HG03439 (cell line): ENCODE data around the gene ZFYVE28.
"Not testable (repeated sequence)": the region's sequence is repeated elsewhere in the genome, so short reads cannot be mapped to it uniquely, and the experiment has no call there.

Experiments used
- ATAC-seq: cut with Tn5 transposase; IDR thresholded peaks from one replicate; pipeline ENCODE4 v1.9.1; 2021; ENCODE audit warnings: mild to moderate bottlenecking, moderate library complexity; ENCODE audit not compliant: unreplicated experiment

Gene ZFYVE28

GRCh38 chr4:2231082-2231481 is 187.4 kb downstream of the ZFYVE28 start:
- ATAC-seq, result no peak

DNA sequence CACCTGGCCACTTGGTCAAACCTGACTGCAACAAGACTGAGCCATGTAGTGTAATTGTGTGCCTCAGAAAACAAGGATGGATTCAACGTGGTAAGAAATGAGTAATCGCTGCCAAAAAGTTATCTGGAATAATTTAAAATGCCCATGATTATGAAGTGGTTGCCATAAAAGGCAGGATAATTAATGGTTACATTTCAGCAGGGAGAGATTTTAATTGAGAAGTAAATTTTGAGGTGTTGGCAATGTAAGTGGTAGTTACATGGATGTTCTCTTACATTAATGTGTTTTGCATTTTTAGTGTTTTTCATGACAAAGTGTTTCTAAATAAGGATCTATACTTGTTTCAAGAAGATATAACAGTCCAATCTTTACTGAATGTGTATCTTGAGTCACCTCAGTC is 192.2 kb downstream of the ZFYVE28 start:
- ATAC-seq, result no peak

GRCh38 chr4:2222838-2223237 is 195.6 kb downstream of the ZFYVE28 start:
- ATAC-seq, result no peak

DNA sequence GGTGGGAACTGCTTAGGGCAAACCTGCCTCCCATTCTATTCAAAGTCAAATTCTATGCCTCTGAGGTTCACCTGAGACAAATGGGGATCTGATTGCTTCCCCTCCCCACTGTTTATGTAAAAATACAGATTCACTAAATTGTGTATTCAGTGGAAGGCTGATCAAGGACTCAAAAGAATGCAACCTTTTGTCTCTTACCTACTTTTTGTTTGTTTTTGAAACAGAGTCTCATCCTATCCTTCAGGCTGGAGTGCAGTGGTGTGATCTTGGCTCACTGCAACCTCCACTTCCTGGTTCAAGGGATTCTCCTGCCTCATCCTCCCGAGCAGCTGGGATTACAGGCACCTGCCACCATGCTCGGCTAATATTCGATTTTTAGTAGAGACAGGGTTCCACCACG is 197.1 kb downstream of the ZFYVE28 start:
- not testable (repeated sequence) for ATAC-seq

DNA sequence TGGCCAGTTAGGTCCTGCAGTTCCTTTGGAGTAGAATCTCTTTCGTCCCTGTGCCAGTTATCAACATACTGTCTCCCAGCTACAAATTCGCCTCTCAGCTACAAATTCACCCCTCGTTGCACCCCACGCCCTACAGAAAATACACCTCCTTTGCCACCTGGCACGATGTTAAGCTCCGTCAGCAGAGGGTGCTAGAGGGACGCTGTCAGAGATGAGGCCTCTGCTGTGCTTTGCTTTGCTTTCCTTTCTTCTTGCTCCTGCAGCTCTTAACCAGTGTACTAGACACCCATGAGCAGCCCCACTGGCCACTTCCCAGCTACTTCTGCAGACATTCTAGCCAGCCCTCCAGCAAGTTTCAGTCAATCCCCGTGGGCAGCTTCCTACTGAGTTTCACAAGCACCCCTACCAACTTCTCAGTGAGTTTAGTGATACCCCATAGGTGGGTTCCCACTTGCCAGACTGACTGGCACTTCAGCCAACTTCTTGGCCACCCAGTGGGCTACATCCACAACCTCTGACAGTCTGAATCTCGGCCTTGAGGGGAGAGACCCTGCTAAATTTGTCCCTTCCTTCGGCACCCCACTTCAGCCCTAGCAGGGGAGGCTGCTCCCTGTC is 198.3 kb downstream of the ZFYVE28 start:
- no peak for ATAC-seq
